ENCODE data around the gene GID8.

DNA sequence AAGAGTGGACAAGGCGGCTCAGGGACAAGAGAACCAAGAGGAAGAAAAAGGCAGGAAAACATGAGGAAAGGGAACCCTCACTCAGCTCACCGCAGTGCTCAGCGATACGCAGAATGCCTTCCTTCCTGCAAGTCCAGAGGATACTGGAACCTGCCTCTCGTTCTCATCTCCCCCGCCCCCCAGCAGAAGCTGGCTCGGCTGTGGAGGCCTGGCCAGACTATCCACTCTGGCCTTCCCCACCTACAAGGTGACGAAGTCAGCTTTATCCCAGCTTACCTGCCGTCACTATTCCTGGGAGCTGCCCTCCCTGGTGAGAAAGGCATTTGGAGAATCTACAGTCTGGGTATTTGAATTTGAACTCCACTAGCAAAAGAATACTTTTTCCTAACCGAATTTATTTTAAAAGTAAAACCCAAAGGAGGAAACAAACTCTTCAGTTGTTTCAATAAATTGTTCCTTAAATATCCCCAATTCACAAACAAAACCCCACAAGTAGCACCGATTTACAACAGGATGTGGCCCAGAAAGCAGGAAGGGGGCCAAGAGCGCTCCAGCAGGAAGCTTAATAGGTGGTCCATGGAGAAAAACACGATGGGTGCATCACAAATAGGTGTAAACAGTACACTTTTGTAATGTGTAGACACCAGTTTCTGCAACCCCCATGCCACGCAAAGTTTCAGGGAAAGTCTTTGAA lies 9.6 kb upstream of the GID8 start:
- TF ChIP-seq, protein P1, sequence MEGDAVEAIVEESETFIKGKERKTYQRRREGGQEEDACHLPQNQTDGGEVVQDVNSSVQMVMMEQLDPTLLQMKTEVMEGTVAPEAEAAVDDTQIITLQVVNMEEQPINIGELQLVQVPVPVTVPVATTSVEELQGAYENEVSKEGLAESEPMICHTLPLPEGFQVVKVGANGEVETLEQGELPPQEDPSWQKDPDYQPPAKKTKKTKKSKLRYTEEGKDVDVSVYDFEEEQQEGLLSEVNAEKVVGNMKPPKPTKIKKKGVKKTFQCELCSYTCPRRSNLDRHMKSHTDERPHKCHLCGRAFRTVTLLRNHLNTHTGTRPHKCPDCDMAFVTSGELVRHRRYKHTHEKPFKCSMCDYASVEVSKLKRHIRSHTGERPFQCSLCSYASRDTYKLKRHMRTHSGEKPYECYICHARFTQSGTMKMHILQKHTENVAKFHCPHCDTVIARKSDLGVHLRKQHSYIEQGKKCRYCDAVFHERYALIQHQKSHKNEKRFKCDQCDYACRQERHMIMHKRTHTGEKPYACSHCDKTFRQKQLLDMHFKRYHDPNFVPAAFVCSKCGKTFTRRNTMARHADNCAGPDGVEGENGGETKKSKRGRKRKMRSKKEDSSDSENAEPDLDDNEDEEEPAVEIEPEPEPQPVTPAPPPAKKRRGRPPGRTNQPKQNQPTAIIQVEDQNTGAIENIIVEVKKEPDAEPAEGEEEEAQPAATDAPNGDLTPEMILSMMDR (conservative IDR thresholded peaks at IDR 0.05; ENCODE audit: low read depth, low read length) = no peak
- TF ChIP-seq EZH2 (IDR thresholded peaks at IDR 0.05; ENCODE audit: borderline replicate concordance, low read depth, low read length, poor library complexity, severe bottlenecking) = no peak

All from A673 (cell line).